Loucy (cell line): ENCODE data around the gene ATG13.
A peak's percentile ranks its signal among the peaks of the same experiment; 100 is the strongest.

ENCODE experiments used
- H2AFZ ChIP-seq: fragments of 200-600 bp; sonication (generic); 2 replicates; pipeline ENCODE4 v1.6.0; 2016; ENCODE audit warnings: antibody characterized with exemption, mild to moderate bottlenecking, low read length, moderate library complexity
- H3F3A ChIP-seq: fragments of 200-600 bp; 2 replicates; pipeline ENCODE4 v1.6.0; 2016; ENCODE audit warnings: antibody characterized with exemption, low read depth, mild to moderate bottlenecking
- H3K27me3 ChIP-seq: fragments of 200-600 bp; sonication (generic); 2 replicates; pipeline ENCODE4 v1.6.1; 2014; ENCODE audit warnings: low read length, mild to moderate bottlenecking; ENCODE audit not compliant: insufficient read depth, poor library complexity, severe bottlenecking
- H3K36me3 ChIP-seq: fragments of 200-600 bp; sonication (generic); 2 replicates; pipeline ENCODE4 v1.6.1; 2016; ENCODE audit warnings: low read length; ENCODE audit not compliant: insufficient read depth
- H3K4me1 ChIP-seq: fragments of 200-600 bp; sonication (generic); 2 replicates; pipeline ENCODE4 v1.5.1; 2014; ENCODE audit warnings: low read length, mild to moderate bottlenecking; ENCODE audit not compliant: insufficient read depth, poor library complexity, severe bottlenecking
- H3K4me2 ChIP-seq: fragments of 200-600 bp; sonication (generic); 2 replicates; pipeline ENCODE4 v1.6.0; 2014; ENCODE audit warnings: antibody characterized with exemption, low read length, low read depth, mild to moderate bottlenecking; ENCODE audit not compliant: poor library complexity, severe bottlenecking
- H3K4me3 ChIP-seq: fragments of 200-600 bp; sonication (generic); 2 replicates; pipeline ENCODE4 v1.5.1; 2014; ENCODE audit warnings: low read length, mild to moderate bottlenecking, mixed read lengths; ENCODE audit not compliant: poor library complexity, severe bottlenecking
- H3K79me2 ChIP-seq: fragments of 200-600 bp; sonication (generic); 2 replicates; pipeline ENCODE4 v1.6.1; 2014; ENCODE audit warnings: low read length; ENCODE audit not compliant: insufficient read depth
- H3K9ac ChIP-seq: fragments of 200-600 bp; sonication (generic); 2 replicates; pipeline ENCODE4 v1.6.0; 2014; ENCODE audit warnings: mild to moderate bottlenecking, low read depth, low read length, moderate library complexity; ENCODE audit not compliant: poor library complexity, severe bottlenecking
- H3K9me2 ChIP-seq: fragments of 200-600 bp; sonication (generic); replicated peaks from 2 replicates; pipeline ENCODE4 v1.6.1; 2016; ENCODE audit warnings: low read depth, low read length, mixed read lengths
- H3K9me3 ChIP-seq: fragments of 200-600 bp; sonication (generic); 2 replicates; pipeline ENCODE4 v1.6.1; 2014; ENCODE audit warnings: mild to moderate bottlenecking, antibody characterized with exemption, low read length, low read depth; ENCODE audit not compliant: insufficient read depth
- H4K20me1 ChIP-seq: fragments of 200-600 bp; sonication (generic); 2 replicates; pipeline ENCODE4 v1.6.0; 2014; ENCODE audit warnings: antibody characterized with exemption, low read length, mild to moderate bottlenecking; ENCODE audit not compliant: insufficient read depth, poor library complexity, severe bottlenecking
- EZH2phosphoT487 ChIP-seq: fragments of 200-600 bp; IDR thresholded peaks from 2 replicates; pipeline ENCODE4 v1.6.1; 2018; ENCODE audit warnings: antibody characterized with exemption, mild to moderate bottlenecking, moderate library complexity, borderline replicate concordance
- TF ChIP-seq, protein P1 (sequence below): fragments of 200-600 bp; sonication (generic); conservative IDR thresholded peaks from 2 replicates; pipeline ENCODE4 v1.5.1; 2014; ENCODE audit warnings: mild to moderate bottlenecking, antibody characterized with exemption, low read length

The ATG13 gene

GRCh38 chr11:46718155-46719019 lies 101.0 kb downstream of the ATG13 start:
- Histone ChIP-seq H4K20me1 (no peaks in the 10 kb centered on the region), H3F3A (no peaks in the 10 kb centered on the region), H3K4me2 (peak overlapping the region; percentile 29), H3K9ac (no peak overlapping the region), H3K9me3 (no peaks in the 10 kb centered on the region), H3K79me2 (no peaks in the 10 kb centered on the region), H3K9me2 (no peaks in the 10 kb centered on the region), H2AFZ (peak overlapping the region; percentile 91), H3K36me3 (no peaks in the 10 kb centered on the region), H3K27me3 (no peaks in the 10 kb centered on the region), H3K4me1 (peaks cover 11% of the 10 kb centered on the region), H3K4me3 (no peak overlapping the region)
- TF ChIP-seq EZH2phosphoT487, result no peak
- TF ChIP-seq, protein P1, sequence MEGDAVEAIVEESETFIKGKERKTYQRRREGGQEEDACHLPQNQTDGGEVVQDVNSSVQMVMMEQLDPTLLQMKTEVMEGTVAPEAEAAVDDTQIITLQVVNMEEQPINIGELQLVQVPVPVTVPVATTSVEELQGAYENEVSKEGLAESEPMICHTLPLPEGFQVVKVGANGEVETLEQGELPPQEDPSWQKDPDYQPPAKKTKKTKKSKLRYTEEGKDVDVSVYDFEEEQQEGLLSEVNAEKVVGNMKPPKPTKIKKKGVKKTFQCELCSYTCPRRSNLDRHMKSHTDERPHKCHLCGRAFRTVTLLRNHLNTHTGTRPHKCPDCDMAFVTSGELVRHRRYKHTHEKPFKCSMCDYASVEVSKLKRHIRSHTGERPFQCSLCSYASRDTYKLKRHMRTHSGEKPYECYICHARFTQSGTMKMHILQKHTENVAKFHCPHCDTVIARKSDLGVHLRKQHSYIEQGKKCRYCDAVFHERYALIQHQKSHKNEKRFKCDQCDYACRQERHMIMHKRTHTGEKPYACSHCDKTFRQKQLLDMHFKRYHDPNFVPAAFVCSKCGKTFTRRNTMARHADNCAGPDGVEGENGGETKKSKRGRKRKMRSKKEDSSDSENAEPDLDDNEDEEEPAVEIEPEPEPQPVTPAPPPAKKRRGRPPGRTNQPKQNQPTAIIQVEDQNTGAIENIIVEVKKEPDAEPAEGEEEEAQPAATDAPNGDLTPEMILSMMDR, result no peak

DNA sequence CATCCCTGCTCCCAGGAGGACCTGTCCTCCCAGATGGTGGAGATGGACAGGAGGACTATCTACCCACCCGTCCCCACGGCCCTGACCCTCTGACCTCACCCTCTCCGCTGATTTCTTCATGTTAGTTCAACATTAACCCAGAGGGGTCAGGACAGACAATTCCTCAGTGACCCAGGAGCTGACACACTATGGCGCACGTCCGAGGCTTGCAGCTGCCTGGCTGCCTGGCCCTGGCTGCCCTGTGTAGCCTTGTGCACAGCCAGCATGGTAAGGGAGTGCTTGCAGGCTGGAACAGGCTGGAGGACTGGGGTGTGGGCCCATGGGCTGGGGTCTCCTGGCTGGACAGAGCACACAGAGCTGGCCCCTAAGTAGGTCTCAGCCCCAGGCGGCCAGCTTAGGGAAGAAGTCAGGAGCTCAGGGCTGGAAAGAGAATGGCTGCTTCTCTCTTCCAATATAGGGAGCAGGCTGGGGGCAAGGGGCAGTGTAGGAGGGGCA lies 101.7 kb downstream of the ATG13 start, which contains the start of gene F2:
F2 (plus strand) TSS at position 166 of the 495 bp plus-strand sequence; CDS start at position 189, 23 bp downstream.
- no peaks in the 10 kb centered on the region for H3K36me3 ChIP-seq
- no peak within 1 kb of the TSS for H3K9ac ChIP-seq
- TF ChIP-seq EZH2phosphoT487, result no peak
- TF ChIP-seq, protein P1, result no peak
- no peaks in the 10 kb centered on the region for H3F3A ChIP-seq
- H3K4me2 ChIP-seq, result peak within 1 kb of the TSS; percentile 29
- no peak within 1 kb of the TSS for H3K4me3 ChIP-seq
- H3K4me1 ChIP-seq, result peaks cover 15% of the 10 kb centered on the region
- peak within 1 kb of the TSS; percentile 91 for H2AFZ ChIP-seq
- no peaks in the 10 kb centered on the region for H3K9me3 ChIP-seq
- H4K20me1 ChIP-seq, result no peaks in the 10 kb centered on the region
- H3K27me3 ChIP-seq, result no peaks in the 10 kb centered on the region
- no peaks in the 10 kb centered on the region for H3K79me2 ChIP-seq
- H3K9me2 ChIP-seq, result no peaks in the 10 kb centered on the region

DNA sequence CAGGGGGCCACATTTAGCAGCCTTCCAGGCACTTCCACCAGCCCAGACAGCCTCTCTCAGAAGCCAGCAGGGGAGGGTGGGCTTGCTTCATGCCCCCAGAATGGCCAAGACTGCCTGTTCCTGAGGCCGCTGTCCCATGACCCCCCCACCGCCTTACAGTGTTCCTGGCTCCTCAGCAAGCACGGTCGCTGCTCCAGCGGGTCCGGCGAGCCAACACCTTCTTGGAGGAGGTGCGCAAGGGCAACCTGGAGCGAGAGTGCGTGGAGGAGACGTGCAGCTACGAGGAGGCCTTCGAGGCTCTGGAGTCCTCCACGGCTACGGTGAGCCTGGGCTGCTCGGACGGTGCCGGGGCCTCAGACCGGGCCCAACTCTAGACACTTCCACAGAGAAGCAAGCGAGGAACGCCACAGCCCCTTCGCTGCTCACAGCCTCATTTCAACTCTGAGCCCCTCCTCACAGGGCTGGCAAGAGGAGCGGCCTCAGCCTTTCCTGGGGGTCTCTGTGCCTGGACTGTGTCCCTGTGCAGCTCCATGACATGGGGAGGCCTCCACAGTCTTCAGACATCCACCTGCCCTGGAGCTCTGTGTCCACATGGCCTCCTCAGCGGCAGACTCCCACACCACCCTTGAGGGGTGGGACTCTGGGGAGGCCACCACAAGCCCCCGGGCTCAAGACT lies 102.3 kb downstream of the ATG13 start:
- H3F3A ChIP-seq, result no peaks in the 10 kb centered on the region
- TF ChIP-seq, protein P1, result no peak
- no peak for TF ChIP-seq EZH2phosphoT487

More for the DNA sequence above, 102.3 kb downstream of the ATG13 start:
- Histone ChIP-seq H3K79me2 (no peaks in the 10 kb centered on the region), H3K36me3 (no peaks in the 10 kb centered on the region), H3K9ac (no peak overlapping the region), H3K4me1 (peaks cover 19% of the 10 kb centered on the region), H3K4me3 (no peak overlapping the region), H3K9me2 (no peaks in the 10 kb centered on the region), H3K4me2 (no peak overlapping the region), H3K9me3 (no peaks in the 10 kb centered on the region), H2AFZ (no peak overlapping the region), H3K27me3 (no peaks in the 10 kb centered on the region), H4K20me1 (no peaks in the 10 kb centered on the region)
